Activated naive CD8-positive, alpha-beta T cell treated with anti-CD3 and anti-CD28 coated beads, Interleukin-2, amount 50 U/mL, for 24 hours (primary cell): ENCODE measurements around the gene NBPF10.
"Not testable (repeated sequence)": the region's sequence is repeated elsewhere in the genome, so short reads cannot be mapped to it uniquely, and the experiment has no call there.

ENCODE experiments used
- ATAC-seq: fragments of 150-1000 bp; cut with Tn5 transposase; one replicate; pipeline ENCODE4 v1.10.0; 2021
- DNase-seq: peaks from one replicate; pipeline ENCODE4 v3.0.0; 2021
- H3K27ac Mint-ChIP-seq: one replicate; pipeline ENCODE4 v1.8.0; 2021; ENCODE audit warnings: mild to moderate bottlenecking, mixed read lengths
- H3K27me3 Mint-ChIP-seq: one replicate; pipeline ENCODE4 v1.8.0; 2021; ENCODE audit warnings: mixed read lengths
- H3K36me3 Mint-ChIP-seq: one replicate; pipeline ENCODE4 v1.8.0; 2021; ENCODE audit warnings: low read depth, mixed read lengths
- H3K4me1 Mint-ChIP-seq: one replicate; pipeline ENCODE4 v1.8.0; 2021; ENCODE audit warnings: mixed read lengths
- H3K4me3 Mint-ChIP-seq: one replicate; pipeline ENCODE4 v1.8.0; 2021; ENCODE audit warnings: mild to moderate bottlenecking, moderate library complexity, mixed read lengths
- H3K9me3 Mint-ChIP-seq: one replicate; pipeline ENCODE4 v1.8.0; 2021; ENCODE audit warnings: mixed read lengths

The NBPF10 gene

GRCh38 chr1:146144465-146144864 lies at the start of gene NBPF10:
NBPF10 (minus strand) TSS chr1:146144804; CDS start chr1:146144769, 35 bp downstream.
- H3K4me3 Mint-ChIP-seq, ATAC-seq, H3K27me3 Mint-ChIP-seq, H3K9me3 Mint-ChIP-seq, H3K36me3 Mint-ChIP-seq, H3K4me1 Mint-ChIP-seq, DNase-seq, H3K27ac Mint-ChIP-seq: not testable (repeated sequence)

- H3K9me3 Mint-ChIP-seq, H3K36me3 Mint-ChIP-seq, H3K4me1 Mint-ChIP-seq, H3K27ac Mint-ChIP-seq, H3K27me3 Mint-ChIP-seq, H3K4me3 Mint-ChIP-seq, DNase-seq, ATAC-seq: not testable (repeated sequence)
Observed at GRCh38 chr1:146174531-146174930, 29.9 kb upstream of the NBPF10 start.

- H3K36me3 Mint-ChIP-seq, H3K27me3 Mint-ChIP-seq, H3K9me3 Mint-ChIP-seq, H3K4me3 Mint-ChIP-seq, H3K4me1 Mint-ChIP-seq, H3K27ac Mint-ChIP-seq, ATAC-seq, DNase-seq: not testable (repeated sequence)
Observed at GRCh38 chr1:146167740-146168139, 23.1 kb upstream of the NBPF10 start.

- not testable (repeated sequence) for H3K27me3 Mint-ChIP-seq, H3K36me3 Mint-ChIP-seq, H3K4me1 Mint-ChIP-seq, H3K4me3 Mint-ChIP-seq, H3K9me3 Mint-ChIP-seq, ATAC-seq, H3K27ac Mint-ChIP-seq, DNase-seq
Observed at GRCh38 chr1:146167273-146167672, 22.7 kb upstream of the NBPF10 start.
